ENCODE data around the gene ORAI1. TPM values are rescaled to one million over a fixed set of nuclear protein-coding genes. Genes with fewer than 3 reads are reported as not detected.

The ORAI1 gene
- total RNA-seq, 1 experiment from 2014 or later: 16.9 TPM

GRCh38 chr12:121596526-121596925 lies 29.8 kb upstream of the ORAI1 start:
- no peak for DNase-seq (ENCODE audit: low read depth, low spot score)
- in situ Hi-C loops (cut with HindIII; ENCODE audit: low pct_unique_long_range_greater_than_20kb, low sequenced_read_pairs): no loop called here

GRCh38 chr12:121600702-121601336 lies 25.5 kb upstream of the ORAI1 start:
- no peak for DNase-seq (ENCODE audit: low read depth, low spot score)
- in situ Hi-C loops (cut with HindIII; ENCODE audit: low pct_unique_long_range_greater_than_20kb, low sequenced_read_pairs): no loop called here

GRCh38 chr12:121602766-121603165 lies 23.6 kb upstream of the ORAI1 start:
- in situ Hi-C loops (cut with HindIII; ENCODE audit: low pct_unique_long_range_greater_than_20kb, low sequenced_read_pairs): no loop called here
- no peak for DNase-seq (ENCODE audit: low read depth, low spot score)

DNA sequence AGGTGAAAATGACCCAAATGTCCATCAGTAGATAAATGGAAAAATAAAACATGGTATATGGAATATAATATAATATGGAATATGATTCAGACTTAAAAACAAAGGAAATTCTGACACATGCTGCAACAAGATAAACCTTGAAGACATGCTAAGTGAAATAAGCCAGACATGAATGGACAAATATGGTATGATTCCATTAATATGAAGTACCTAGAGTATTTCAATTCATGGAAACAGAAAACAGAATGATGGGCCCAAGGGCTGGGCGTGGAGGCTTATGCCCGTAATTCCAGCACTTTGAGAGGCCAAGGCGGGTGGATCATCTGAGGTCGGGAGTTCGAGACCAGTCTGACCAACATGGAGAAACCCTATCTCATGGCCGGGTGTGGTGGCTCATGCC lies 22.7 kb upstream of the ORAI1 start:
- in situ Hi-C loops (cut with HindIII; ENCODE audit: low pct_unique_long_range_greater_than_20kb, low sequenced_read_pairs): no loop called here
- no peak for DNase-seq (ENCODE audit: low read depth, low spot score)

DNA sequence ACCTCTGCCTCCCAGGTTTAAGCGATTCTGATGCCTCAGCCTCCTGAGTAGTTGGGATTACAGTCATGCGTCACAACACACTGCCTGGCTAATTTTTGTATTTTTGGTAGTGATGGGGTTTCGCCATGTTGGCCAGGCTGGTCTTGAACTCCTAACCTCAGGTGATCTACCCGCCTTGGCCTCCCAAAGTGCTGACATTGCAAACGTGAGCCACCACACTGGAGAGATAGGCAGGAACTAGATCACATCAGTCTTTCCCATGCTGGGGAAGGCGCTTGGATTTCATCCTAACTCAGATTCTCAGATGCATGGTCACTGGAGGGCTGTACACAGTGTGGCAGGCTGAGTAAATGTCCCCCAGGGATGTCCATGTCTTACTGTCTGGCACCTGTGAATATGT lies 18.0 kb upstream of the ORAI1 start:
- no peak for DNase-seq (ENCODE audit: low read depth, low spot score)
- in situ Hi-C loops (cut with HindIII; ENCODE audit: low pct_unique_long_range_greater_than_20kb, low sequenced_read_pairs): no loop called here

GRCh38 chr12:121610239-121611149 lies 15.8 kb upstream of the ORAI1 start:
- DNase-seq (ENCODE audit: low read depth, low spot score): peak; percentile 31
- in situ Hi-C loops (cut with HindIII; ENCODE audit: low pct_unique_long_range_greater_than_20kb, low sequenced_read_pairs): no loop called here

GRCh38 chr12:121611306-121611705 lies 15.0 kb upstream of the ORAI1 start:
- in situ Hi-C loops (cut with HindIII; ENCODE audit: low pct_unique_long_range_greater_than_20kb, low sequenced_read_pairs): no loop called here
- DNase-seq (ENCODE audit: low read depth, low spot score): peak; percentile 48

GRCh38 chr12:121613462-121613861 lies 12.9 kb upstream of the ORAI1 start:
- in situ Hi-C loops (cut with HindIII; ENCODE audit: low pct_unique_long_range_greater_than_20kb, low sequenced_read_pairs): no loop called here
- no peak for DNase-seq (ENCODE audit: low read depth, low spot score)

GRCh38 chr12:121614872-121615467 lies 11.4 kb upstream of the ORAI1 start:
- no peak for DNase-seq (ENCODE audit: low read depth, low spot score)
- in situ Hi-C loops (cut with HindIII; ENCODE audit: low pct_unique_long_range_greater_than_20kb, low sequenced_read_pairs): no loop called here

DNA sequence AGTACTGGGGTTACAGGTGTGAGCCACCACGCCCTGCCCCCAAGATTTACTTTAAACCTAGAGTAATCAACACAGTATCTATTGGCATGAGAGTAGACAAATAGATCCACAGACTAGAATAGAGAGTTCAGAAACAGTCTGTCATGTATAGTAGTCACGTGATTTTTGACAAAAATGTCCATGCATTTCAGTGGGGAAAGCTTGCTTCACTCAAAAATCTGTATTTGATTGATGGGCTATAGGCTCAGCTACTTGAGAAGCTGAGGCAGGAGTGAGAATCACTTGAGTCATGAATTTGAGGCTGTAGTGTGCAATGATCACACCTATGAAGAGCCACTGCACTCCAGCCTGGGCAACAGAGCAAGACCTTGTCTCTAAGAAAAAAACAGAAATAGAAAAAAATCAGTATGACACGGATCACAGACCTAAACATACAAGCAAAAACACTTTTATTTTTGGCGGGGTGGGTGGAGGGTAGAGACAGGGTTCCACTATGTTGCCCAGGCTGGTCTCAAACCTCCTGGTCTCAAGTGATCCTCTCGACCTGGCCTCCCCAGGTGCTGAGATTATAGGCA lies 7.6 kb upstream of the ORAI1 start:
- DNase-seq (ENCODE audit: low read depth, low spot score): no peak
- in situ Hi-C loops (cut with HindIII; ENCODE audit: low pct_unique_long_range_greater_than_20kb, low sequenced_read_pairs): no loop called here

GRCh38 chr12:121620333-121620891 lies 5.9 kb upstream of the ORAI1 start:
- in situ Hi-C loops (cut with HindIII; ENCODE audit: low pct_unique_long_range_greater_than_20kb, low sequenced_read_pairs): no loop called here

DNA sequence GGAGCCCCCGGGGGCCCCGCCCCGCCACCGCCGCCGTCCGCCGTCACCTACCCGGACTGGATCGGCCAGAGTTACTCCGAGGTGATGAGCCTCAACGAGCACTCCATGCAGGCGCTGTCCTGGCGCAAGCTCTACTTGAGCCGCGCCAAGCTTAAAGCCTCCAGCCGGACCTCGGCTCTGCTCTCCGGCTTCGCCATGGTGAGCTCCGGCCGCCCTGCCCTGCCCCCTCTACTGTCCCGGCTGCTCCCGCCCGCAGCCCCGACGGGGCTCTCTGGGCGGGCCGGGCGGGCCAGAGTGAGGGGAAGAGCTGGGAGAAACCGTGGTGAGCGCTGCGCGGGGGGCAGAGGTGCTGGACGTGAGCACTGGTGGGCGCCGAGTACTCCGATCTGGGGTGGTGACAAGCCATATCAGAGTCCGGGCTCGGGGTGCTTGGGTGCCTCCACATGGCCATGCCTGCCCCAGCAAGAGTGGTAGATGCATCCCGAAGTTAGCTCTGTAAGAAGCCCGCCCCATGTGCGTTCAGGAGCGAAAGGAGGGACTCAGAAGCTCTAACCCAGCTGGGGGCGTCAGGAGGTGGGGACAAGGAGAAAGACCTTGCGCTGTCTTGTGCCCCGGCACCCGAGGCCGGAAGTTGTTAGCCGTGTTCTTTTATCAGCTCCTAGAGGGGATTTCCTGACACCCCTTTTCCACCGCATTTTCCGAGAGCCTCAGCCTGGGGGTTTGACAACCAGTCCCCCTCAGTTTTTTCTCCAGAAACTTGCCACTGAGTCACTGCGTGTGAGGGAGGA lies 717 bp downstream of the ORAI1 start:
- in situ Hi-C loops (cut with HindIII; ENCODE audit: low pct_unique_long_range_greater_than_20kb, low sequenced_read_pairs): no loop called here
- DNase-seq (ENCODE audit: low read depth, low spot score): peak; percentile 56

More at GRCh38 chr12:121620333-121620891, 5.9 kb upstream of the ORAI1 start:
- DNase-seq (ENCODE audit: low read depth, low spot score): no peak

- in situ Hi-C loops (cut with HindIII; ENCODE audit: low pct_unique_long_range_greater_than_20kb, low sequenced_read_pairs): no loop called here
- peak; percentile 16 for DNase-seq (ENCODE audit: low read depth, low spot score)
Observed at GRCh38 chr12:121628037-121628436, 1.7 kb downstream of the ORAI1 start.

- in situ Hi-C loops (cut with HindIII; ENCODE audit: low pct_unique_long_range_greater_than_20kb, low sequenced_read_pairs): no loop called here
- DNase-seq (ENCODE audit: low read depth, low spot score): no peak
Observed at GRCh38 chr12:121628536-121628935, 2.2 kb downstream of the ORAI1 start.

DNA sequence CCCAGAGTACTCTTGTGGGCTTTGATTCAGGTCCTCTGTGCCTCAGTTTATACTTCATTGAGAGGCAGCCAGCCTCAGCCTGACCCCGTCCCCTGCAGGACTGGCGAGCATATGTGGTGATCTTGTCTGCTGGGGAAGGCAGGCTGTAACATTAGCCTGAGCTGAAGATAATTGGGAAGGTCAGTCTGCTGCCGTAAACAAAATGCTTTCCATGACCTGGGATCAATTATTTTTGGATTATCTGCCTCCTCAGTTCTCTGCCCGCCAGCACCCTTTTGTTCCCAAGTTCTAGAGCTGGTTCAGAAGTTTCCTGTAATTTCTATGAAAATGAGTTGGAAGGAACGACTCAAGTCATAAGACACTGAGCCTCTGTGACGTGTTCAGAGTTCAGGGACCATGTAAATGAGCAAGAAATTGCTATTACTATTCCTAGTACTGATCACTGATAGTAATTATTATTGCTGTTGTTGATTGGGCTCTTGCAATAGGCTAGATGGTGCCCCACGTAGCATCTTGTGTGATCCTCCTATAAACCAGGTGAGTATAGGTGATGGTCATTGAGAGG lies 4.5 kb downstream of the ORAI1 start:
- no peak for DNase-seq (ENCODE audit: low read depth, low spot score)
- in situ Hi-C loops (cut with HindIII; ENCODE audit: low pct_unique_long_range_greater_than_20kb, low sequenced_read_pairs): no loop called here

- in situ Hi-C loops (cut with HindIII; ENCODE audit: low pct_unique_long_range_greater_than_20kb, low sequenced_read_pairs): no loop called here
- no peak for DNase-seq (ENCODE audit: low read depth, low spot score)
Observed at GRCh38 chr12:121632069-121632970, 6.0 kb downstream of the ORAI1 start.

All from SK-MEL-5 (cell line).